GM19035 (cell line): ENCODE data around the gene PAIP2B.
"Not testable (repeated sequence)": the region's sequence is repeated elsewhere in the genome, so short reads cannot be mapped to it uniquely, and the experiment has no call there.

ENCODE experiments used
- ATAC-seq: cut with Tn5 transposase; IDR thresholded peaks from one replicate; pipeline ENCODE4 v1.9.1; 2021; ENCODE audit not compliant: unreplicated experiment

The PAIP2B gene

GRCh38 chr2:71226965-71227560, at the start of gene PAIP2B:
TSS of gene PAIP2B (minus strand) at chr2:71227103. CDS start at chr2:71202589, 24,514 bp downstream.
- ATAC-seq = peak; percentile 96

GRCh38 chr2:71275939-71276310, 49.0 kb upstream of the PAIP2B start:
- no peak for ATAC-seq

- no peak for ATAC-seq
Observed at GRCh38 chr2:71269511-71270090, 42.7 kb upstream of the PAIP2B start.

- no peak for ATAC-seq
Observed at GRCh38 chr2:71263386-71263785, 36.5 kb upstream of the PAIP2B start.

- ATAC-seq = no peak
Observed at GRCh38 chr2:71261534-71261933, 34.6 kb upstream of the PAIP2B start.

- no peak for ATAC-seq
Observed at GRCh38 chr2:71256421-71256820, 29.5 kb upstream of the PAIP2B start.

- ATAC-seq = no peak
Observed at GRCh38 chr2:71254776-71255175, 27.9 kb upstream of the PAIP2B start.

GRCh38 chr2:71254078-71254477, 27.2 kb upstream of the PAIP2B start:
- no peak for ATAC-seq

- ATAC-seq = no peak
Observed at GRCh38 chr2:71253476-71253875, 26.6 kb upstream of the PAIP2B start.

- ATAC-seq = no peak
Observed at GRCh38 chr2:71252862-71253261, 26.0 kb upstream of the PAIP2B start.

- no peak for ATAC-seq
Observed at GRCh38 chr2:71250935-71251334, 24.0 kb upstream of the PAIP2B start.

- ATAC-seq = no peak
Observed at GRCh38 chr2:71244302-71244660, 17.4 kb upstream of the PAIP2B start.

GRCh38 chr2:71243634-71244301, 16.9 kb upstream of the PAIP2B start:
- ATAC-seq = no peak

GRCh38 chr2:71240794-71241193, 13.9 kb upstream of the PAIP2B start:
- no peak for ATAC-seq

- ATAC-seq = no peak
Observed at GRCh38 chr2:71238089-71238488, 11.2 kb upstream of the PAIP2B start.

GRCh38 chr2:71235930-71236587, 9.2 kb upstream of the PAIP2B start:
- ATAC-seq = no peak

- not testable (repeated sequence) for ATAC-seq
Observed at GRCh38 chr2:71233072-71233471, 6.2 kb upstream of the PAIP2B start.

GRCh38 chr2:71226096-71226964, 573 bp downstream of the PAIP2B start:
- ATAC-seq = peak; percentile 13

GRCh38 chr2:71224935-71225334, 2.0 kb downstream of the PAIP2B start:
- no peak for ATAC-seq

GRCh38 chr2:71224457-71224856, 2.4 kb downstream of the PAIP2B start:
- no peak for ATAC-seq

- no peak for ATAC-seq
Observed at GRCh38 chr2:71223767-71224333, 3.1 kb downstream of the PAIP2B start.
